Measurements from ENCODE around the gene SLC35D2.

The SLC35D2 gene

DNA sequence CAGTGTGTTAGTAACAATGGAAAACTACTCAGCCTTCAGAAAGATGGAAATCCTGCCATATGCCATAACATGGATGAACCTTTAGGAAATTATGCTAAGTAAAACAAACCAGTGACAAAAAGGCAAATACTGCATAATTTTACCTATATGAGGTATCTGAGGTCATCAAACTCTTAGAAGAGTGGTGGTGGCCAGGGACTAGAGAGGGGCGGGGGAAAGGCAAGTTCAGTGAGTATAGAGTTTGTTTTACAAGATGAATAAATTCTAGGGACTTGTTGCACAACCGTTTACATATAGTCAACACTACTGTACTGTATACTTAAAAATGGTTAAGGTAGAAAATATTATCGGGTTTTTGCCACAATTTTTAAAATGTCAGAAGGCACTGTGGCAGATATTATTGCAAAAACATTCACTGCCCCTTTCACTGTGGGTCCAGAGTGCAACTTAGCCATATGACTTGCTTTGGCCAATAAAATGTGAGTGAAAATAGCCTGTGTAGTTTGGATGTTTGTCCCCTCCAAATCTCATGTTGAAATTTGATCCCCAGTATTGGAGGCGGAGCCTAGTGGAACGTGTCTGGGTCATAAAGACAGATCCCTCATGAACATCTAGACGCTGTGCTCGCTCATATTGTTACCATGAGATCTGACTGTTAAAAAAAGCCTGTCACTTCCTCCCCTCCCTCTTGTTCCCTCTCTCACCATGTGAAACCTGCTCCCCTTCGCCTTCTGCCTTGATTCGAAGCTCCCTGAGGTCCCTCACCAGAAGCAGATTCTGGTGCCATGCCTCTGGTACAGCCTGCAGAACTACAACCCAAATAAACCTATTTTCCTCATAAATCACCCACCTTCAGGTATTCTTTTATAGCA lies 25.1 kb upstream of the SLC35D2 start:
- H3K4me2 ChIP-seq (ENCODE audit: low read length): no peak overlapping the region
- H3K9me2 ChIP-seq (replicated peaks; ENCODE audit: control insufficient read depth, low read length): no peaks in the 10 kb centered on the region
- peaks cover 100% of the 10 kb centered on the region for H3K79me2 ChIP-seq (ENCODE audit: control insufficient read depth, low read length)
- H3K9me3 ChIP-seq (ENCODE audit: control insufficient read depth, insufficient read depth, low read length): no peaks in the 10 kb centered on the region
- no peak overlapping the region for H3K4me3 ChIP-seq (ENCODE audit: low read length)
- no peak overlapping the region for H3K27ac ChIP-seq (ENCODE audit: low read depth, low read length)
- peaks cover 50% of the 10 kb centered on the region for H4K20me1 ChIP-seq (ENCODE audit: control insufficient read depth, insufficient read depth, low read depth, low read length)
- H3F3A ChIP-seq (ENCODE audit: control insufficient read depth, insufficient read depth): peaks cover 6% of the 10 kb centered on the region; the same call in 1 of the 2 replicates
- no peaks in the 10 kb centered on the region for H3K27me3 ChIP-seq (ENCODE audit: control insufficient read depth, low read length)
- peaks cover 14% of the 10 kb centered on the region for H3K4me1 ChIP-seq (ENCODE audit: control insufficient read depth, low read length)
- TF ChIP-seq CTCF (IDR thresholded peaks at IDR 0.05; ENCODE audit: low read depth, low read length, poor library complexity, severe bottlenecking): no peak
- no peak for TF ChIP-seq EZH2phosphoT487 (IDR thresholded peaks at IDR 0.05; ENCODE audit: borderline replicate concordance, low read length)
- H3K36me3 ChIP-seq (ENCODE audit: control insufficient read depth, low read length): peaks cover 61% of the 10 kb centered on the region

DNA sequence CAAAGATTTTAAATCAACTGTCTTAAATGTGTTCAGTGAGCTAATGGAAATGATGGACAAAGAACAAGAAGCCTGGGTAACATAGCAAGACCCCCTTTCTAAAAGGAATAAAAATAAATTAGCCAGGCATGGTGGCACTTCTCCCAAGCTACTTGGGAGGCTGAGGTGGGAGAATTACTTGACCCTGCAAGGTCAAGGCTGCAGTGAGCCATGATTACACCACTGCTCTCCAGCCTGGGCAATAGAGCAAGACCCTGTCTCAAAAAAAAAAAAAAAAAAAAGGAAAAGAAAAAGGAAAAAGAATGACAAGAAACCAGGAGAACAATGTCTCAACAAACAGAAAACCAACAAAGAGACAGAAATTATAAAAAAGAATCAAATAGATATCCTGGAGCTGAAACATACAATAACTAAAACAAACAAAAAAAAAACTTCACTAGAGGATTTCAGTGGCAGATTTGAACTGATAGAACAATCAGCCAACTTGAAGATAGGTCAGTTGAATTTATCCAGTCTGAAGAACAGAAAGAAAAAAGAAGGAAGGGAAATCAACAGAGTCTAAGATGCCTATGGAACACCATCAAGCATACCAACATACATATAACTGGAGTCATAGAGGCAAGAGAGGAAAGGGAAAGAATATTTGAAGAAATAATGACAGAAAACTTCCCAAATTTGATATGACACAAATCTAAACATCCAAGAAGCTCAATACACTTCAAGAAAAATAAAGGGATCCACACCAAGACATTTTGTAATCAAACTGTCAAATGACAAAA lies 16.8 kb upstream of the SLC35D2 start:
- no peak overlapping the region for H3K27ac ChIP-seq (ENCODE audit: low read depth, low read length)
- peaks cover 10% of the 10 kb centered on the region for H3F3A ChIP-seq (ENCODE audit: control insufficient read depth, insufficient read depth)
- H3K4me2 ChIP-seq (ENCODE audit: low read length): no peak overlapping the region
- H3K79me2 ChIP-seq (ENCODE audit: control insufficient read depth, low read length): peaks cover 94% of the 10 kb centered on the region
- no peaks in the 10 kb centered on the region for H3K9me3 ChIP-seq (ENCODE audit: control insufficient read depth, insufficient read depth, low read length)
- peaks cover 42% of the 10 kb centered on the region for H4K20me1 ChIP-seq (ENCODE audit: control insufficient read depth, insufficient read depth, low read depth, low read length)
- H3K9me2 ChIP-seq (replicated peaks; ENCODE audit: control insufficient read depth, low read length): no peaks in the 10 kb centered on the region
- peaks cover 26% of the 10 kb centered on the region for H3K4me1 ChIP-seq (ENCODE audit: control insufficient read depth, low read length)
- H3K27me3 ChIP-seq (ENCODE audit: control insufficient read depth, low read length): no peaks in the 10 kb centered on the region
- TF ChIP-seq CTCF (IDR thresholded peaks at IDR 0.05; ENCODE audit: low read depth, low read length, poor library complexity, severe bottlenecking): no peak
- TF ChIP-seq EZH2phosphoT487 (IDR thresholded peaks at IDR 0.05; ENCODE audit: borderline replicate concordance, low read length): no peak
- H3K4me3 ChIP-seq (ENCODE audit: low read length): no peak overlapping the region
- H3K36me3 ChIP-seq (ENCODE audit: control insufficient read depth, low read length): peaks cover 52% of the 10 kb centered on the region

DNA sequence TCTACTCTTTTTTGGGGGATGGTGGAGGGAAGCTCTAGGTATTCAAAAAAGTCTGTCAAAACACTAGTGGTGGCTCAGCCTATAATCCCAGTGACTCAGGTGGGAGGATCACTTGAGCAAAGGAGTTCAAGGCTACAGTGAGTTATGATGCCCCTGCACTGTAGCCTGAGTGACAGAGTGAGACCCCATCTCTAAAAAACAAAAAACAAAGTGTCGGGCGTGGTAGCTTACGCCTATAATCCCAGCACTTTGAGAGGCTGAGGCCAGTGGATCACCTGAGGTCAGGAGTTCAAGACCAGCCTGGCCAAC lies 15.8 kb upstream of the SLC35D2 start:
- peaks cover 91% of the 10 kb centered on the region for H3K79me2 ChIP-seq (ENCODE audit: control insufficient read depth, low read length)
- peaks cover 39% of the 10 kb centered on the region; the same call in 1 of the 2 replicates for H4K20me1 ChIP-seq (ENCODE audit: control insufficient read depth, insufficient read depth, low read depth, low read length)
- no peak overlapping the region for H3K4me3 ChIP-seq (ENCODE audit: low read length)
- no peaks in the 10 kb centered on the region for H3K27me3 ChIP-seq (ENCODE audit: control insufficient read depth, low read length)
- peaks cover 57% of the 10 kb centered on the region for H3K36me3 ChIP-seq (ENCODE audit: control insufficient read depth, low read length)
- peaks cover 10% of the 10 kb centered on the region for H3F3A ChIP-seq (ENCODE audit: control insufficient read depth, insufficient read depth)
- TF ChIP-seq CTCF (IDR thresholded peaks at IDR 0.05; ENCODE audit: low read depth, low read length, poor library complexity, severe bottlenecking): no peak
- peaks cover 26% of the 10 kb centered on the region for H3K4me1 ChIP-seq (ENCODE audit: control insufficient read depth, low read length)
- H3K9me3 ChIP-seq (ENCODE audit: control insufficient read depth, insufficient read depth, low read length): no peaks in the 10 kb centered on the region
- no peaks in the 10 kb centered on the region for H3K9me2 ChIP-seq (replicated peaks; ENCODE audit: control insufficient read depth, low read length)
- no peak overlapping the region for H3K27ac ChIP-seq (ENCODE audit: low read depth, low read length)
- no peak overlapping the region for H3K4me2 ChIP-seq (ENCODE audit: low read length)

Data from DOHH2 (cell line).